Cerebellar cortex (tissue), 1 donor: ENCODE measurements around the gene AP5Z1.

Experiments used
- DNase-seq: peaks from one replicate; pipeline ENCODE4 v3.0.0-alpha.2; 2015; ENCODE audit warnings: low spot score

AP5Z1 gene

DNA sequence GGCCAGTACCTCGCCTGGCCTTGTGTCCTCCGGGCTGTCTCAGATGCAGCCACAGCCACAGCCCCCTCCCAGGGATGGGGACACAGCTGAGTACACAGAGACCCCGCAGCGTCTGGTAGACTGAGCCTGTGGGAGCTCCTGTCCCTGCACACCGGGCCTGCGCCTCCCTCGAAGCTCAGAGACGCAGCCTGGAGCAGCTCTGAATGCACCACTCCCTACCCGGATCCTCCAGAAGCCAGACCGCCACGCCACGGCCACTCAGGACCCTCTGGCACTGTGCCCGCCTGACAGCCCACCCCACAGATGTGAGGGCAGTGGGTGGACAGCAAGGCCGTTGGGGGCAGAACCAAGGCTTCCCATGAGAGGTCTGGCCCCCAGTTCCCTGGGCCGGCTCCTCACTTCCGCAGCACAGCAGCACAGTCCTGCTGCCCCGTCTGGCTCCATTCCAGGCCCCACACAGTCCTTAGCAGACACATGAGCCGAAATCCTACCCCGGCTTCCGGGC, 45.6 kb downstream of the AP5Z1 start:
- no peak for DNase-seq

DNA sequence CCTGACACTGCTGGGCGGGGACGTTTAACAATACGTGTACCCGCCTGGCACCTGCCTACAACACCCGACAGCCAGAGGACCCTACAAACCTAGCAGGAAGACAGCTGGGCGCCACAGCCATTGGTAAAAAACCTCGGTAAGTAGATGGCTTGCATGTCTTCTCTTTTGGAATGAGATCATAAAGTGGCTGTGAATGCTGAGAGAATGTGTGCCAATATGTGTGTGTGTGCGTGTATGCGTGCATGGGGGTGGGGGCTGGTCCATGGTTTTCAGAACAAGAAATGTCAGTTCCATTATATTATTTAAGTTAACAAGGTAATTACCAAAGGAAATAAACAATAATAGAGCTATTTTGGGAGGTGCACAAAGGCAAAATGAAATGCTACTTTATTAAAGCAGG, 47.3 kb downstream of the AP5Z1 start:
- DNase-seq: no peak

GRCh38 chr7:4823441-4824119, 48.2 kb downstream of the AP5Z1 start:
- DNase-seq: peak; percentile 76

DNA sequence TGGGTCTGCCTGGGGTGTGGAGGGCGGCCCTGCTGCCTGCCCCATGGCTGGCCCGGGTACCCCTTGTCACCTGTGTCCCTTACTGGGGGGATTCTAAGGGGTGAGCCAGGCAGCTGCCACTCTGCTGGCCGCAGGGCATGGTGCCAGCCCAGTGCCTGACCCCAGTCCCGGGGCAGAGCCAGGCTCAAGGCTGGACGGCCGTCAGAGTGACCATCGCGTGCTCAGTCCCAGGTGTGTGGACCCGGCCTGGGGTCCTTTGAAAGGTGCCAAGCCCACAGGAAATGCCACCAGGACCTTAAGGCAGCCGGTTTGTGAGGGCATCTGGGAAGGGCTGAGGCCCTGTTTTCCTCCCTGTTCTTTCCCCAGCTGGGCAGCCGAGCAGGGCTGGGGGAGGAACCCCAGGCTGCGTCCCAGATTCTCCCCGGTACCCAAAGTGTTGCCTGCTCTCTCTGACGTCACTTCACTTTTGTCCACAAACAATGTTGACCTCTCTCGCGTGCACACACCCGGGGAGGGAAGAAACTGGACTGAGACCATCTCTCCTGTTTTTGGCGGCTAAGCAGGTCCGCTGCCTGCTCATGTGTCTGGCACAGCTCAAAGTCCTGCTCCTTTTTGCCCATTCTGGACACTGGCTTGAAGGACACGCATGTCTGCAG, 48.8 kb downstream of the AP5Z1 start:
- DNase-seq: no peak

- no peak for DNase-seq
Measured at GRCh38 chr7:4825081-4825480, 49.7 kb downstream of the AP5Z1 start.

GRCh38 chr7:4828720-4829383, 53.4 kb downstream of the AP5Z1 start:
- DNase-seq: no peak

DNA sequence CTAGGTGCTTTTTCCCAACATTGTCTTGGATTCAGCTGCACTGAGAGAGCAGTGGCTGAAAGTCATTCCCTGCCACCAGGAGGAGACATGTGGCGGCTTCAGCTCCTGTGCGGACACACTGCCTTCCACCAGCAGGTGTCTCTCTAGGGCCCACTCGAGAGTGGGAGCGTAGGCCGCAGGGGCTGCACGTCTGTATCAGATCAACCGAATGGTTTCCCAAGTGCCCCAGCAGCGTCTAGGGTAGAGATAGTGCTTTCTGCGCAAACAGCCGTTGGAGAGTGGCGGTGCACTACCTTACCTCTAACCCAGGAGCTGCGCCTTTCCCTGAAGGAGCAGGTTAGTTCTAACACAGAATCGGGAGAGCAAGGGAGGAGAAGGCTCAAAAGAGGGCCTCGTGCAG, 54.8 kb downstream of the AP5Z1 start:
- DNase-seq: peak; percentile 70

GRCh38 chr7:4831723-4832495, 56.5 kb downstream of the AP5Z1 start:
- no peak for DNase-seq

DNA sequence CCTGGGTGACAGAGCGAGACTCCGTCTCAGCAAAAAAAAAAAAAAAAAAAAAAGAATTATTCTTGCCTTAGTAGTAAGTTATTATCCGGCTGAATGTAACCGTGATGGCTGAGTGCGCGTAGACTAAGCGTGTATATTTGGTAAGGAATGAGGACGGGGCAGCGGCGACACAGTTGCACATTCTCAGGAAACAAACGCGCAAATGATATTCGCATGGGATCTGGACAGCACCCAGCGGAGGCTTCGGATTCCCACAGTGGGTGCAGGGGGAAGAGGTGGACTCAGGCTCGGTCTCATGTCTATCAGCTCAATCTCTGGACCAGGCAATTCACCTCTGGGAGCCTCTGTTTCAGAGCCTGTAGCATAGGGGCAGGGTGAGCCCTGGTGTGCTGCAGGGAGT, 57.3 kb downstream of the AP5Z1 start:
- DNase-seq: no peak

DNA sequence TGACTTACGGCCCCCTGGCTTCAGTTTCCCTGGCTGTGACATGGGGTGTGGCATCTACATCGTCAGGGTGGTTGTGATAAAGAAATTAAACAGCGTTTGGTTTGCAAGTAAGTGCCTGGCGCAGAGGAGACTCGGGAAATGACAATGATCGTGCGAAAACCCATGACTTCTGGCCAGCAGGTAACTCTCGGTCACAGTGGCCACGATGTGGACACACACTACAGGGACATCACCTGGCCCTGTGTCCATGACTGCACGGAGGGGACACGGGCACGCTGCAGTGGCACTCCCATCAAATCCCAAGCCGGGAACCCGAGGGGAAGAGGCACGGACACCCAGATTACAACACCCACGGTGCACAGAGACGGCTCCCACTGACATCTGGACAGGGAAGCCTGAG, 57.8 kb downstream of the AP5Z1 start:
- DNase-seq: no peak

- no peak for DNase-seq
Measured at GRCh38 chr7:4833691-4834600, 58.5 kb downstream of the AP5Z1 start.

DNA sequence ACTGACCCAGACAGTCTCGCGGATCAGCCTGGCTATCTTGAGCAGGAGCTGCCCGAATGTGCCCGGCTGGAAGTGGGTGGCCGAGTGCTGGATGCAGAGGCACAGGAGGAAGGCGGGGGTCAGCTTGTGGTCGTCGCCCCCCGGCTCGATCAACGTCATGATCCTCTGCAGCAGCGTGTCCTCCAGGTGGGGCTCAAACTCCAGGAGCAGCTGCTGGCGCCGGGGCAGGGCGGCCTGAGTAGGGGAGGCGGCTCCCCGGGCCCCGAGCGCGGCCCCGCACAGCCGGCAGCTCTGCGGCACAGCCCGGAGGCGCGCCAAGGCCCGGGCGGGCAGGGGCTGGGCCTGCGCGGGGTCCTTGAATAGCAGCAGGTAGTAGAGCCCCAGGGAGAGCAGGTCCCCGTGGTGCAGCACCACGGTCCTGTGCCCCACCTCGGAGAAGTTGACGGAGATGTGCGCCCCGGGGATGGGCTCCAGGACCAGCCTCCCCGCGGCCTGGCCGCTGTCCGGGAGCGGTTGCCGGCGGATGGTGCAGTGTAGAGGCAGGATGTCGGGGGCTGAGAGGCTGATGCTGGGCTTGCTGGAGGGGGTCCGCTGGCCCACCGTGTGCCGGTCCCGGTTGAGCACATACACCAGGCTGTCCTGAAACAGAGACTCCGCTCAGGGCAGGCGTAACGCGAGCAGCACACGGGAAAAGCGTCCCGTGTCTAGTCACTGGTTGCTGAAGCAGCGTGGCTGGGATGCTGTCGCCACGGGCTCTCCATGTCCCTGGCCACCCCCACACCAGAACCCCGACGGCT, 59.4 kb downstream of the AP5Z1 start:
- DNase-seq: no peak

- no peak for DNase-seq
Measured at GRCh38 chr7:4835398-4836205, 60.2 kb downstream of the AP5Z1 start.

DNA sequence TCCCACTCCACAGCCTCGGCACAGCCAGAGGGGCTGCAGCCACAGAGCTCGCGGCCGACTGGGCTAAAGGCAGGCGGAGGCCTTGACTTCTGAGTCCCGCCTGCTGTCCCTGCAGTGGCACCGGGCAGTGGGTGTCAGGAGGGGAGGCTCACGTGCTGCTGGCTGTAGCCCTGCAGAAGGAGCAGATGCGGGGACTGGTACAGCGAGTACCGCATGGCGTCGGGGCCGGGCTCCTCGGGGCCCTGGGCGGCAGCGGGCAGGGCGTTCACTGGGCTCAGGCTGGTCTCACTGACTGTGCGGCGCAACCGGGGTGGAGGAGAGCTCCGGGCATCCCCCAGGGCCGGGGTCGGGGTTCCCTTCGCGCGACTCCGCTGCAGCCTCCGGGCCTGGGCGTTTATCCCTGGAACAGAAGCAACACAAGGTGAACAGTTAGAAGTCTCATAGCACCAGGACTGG, 60.8 kb downstream of the AP5Z1 start:
- DNase-seq: no peak

DNA sequence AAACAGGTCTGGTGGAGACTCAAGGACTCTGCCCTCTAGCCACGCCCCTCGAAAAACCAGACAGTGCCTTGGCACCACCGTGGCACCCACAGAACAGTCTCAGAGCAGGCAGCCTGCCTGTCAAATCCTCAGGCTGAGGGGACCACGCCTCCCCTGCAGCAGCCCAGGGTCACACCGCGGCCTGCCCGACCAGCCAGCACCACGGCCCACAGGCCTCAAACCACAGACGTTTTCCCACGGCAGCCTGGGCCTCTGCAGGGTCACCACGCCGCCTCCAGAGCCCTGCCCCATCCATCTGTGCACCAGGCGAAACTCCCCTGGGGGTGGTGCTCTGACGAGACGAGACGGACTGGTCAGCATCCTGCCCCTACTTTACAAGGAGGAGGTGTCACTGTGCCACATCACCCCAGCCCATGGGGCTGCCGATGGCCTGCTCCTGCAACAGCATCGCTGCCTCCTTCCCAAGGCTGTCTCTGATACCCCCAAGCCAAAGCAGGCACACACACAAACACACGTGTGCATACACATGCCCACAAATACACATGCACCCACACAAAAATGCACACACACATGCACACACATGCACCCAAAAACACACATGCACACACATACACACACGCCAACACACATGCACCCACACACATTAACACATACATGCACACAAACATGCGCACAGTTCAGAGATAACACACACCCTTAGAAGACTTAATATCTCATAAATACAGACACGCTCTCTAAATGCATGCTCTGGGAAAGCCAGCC, 61.8 kb downstream of the AP5Z1 start:
- peak; percentile 22 for DNase-seq

- DNase-seq: peak; percentile 42
Measured at GRCh38 chr7:4837803-4838625, 62.6 kb downstream of the AP5Z1 start.

DNA sequence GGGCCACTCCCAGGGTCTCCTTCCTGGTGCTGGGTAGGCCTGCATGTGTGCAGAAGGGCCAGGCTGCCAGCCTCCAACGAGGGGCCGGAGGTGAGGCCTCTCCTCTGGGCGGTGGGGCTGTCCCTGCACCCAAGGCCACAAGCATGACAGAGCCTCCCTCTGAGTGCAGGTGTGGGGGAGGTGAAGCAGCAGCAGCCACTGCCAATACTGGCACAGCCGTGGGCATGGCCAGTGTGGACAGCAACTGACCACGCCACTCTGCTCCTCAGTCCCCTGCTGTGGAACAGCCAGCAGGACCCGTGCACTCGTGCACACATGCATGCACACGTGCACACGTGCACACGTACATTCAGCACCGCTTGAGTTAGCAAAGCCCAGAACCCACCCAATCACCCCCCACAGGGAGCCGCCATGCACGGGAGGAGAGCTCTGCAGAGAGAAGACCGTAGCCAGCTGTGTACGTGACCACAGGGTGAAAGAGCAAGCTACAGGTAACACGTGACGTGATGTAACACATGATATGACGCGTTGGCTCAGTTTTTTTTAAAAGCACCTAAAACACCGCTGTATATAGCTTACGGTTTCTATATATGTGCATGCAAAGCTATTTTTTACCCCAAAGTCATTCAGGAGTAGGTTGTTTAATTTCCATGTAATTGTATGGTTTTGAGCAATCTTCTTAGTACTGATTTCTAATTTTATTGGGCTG, 63.4 kb downstream of the AP5Z1 start:
- DNase-seq: no peak
